NCI-H2081 treated with DMSO at 0.1 percent for 48 hours (cell line): Measurements from ENCODE around the gene SRPK3.
"Not testable (repeated sequence)": the region's sequence is repeated elsewhere in the genome, so short reads cannot be mapped to it uniquely, and the experiment has no call there.

ENCODE experiments used
- DNase-seq: peaks from one replicate; lab custom pipeline; 2025; lab: John Stamatoyannopoulos, UW

SRPK3 gene

GRCh38 chrX:153807976-153808375, 27.1 kb downstream of the SRPK3 start:
- DNase-seq = no peak

GRCh38 chrX:153812220-153812619, 31.4 kb downstream of the SRPK3 start:
- DNase-seq = no peak

- no peak for DNase-seq
Observed at GRCh38 chrX:153813161-153813560, 32.3 kb downstream of the SRPK3 start.

- DNase-seq = no peak
Observed at GRCh38 chrX:153814591-153815315, 33.9 kb downstream of the SRPK3 start.

- no peak for DNase-seq
Observed at GRCh38 chrX:153816831-153817690, 36.2 kb downstream of the SRPK3 start.

- DNase-seq = not testable (repeated sequence)
Observed at GRCh38 chrX:153818064-153818463, 37.2 kb downstream of the SRPK3 start.

GRCh38 chrX:153818571-153819383, 37.9 kb downstream of the SRPK3 start:
- no peak for DNase-seq

GRCh38 chrX:153819384-153820040, 38.7 kb downstream of the SRPK3 start:
- DNase-seq = no peak

- no peak for DNase-seq
Observed at GRCh38 chrX:153820601-153821000, 39.8 kb downstream of the SRPK3 start.

- no peak for DNase-seq
Observed at GRCh38 chrX:153821066-153821465, 40.2 kb downstream of the SRPK3 start.

- DNase-seq = no peak
Observed at GRCh38 chrX:153824348-153824747, 43.5 kb downstream of the SRPK3 start.

- DNase-seq = no peak
Observed at GRCh38 chrX:153825042-153825441, 44.2 kb downstream of the SRPK3 start.

GRCh38 chrX:153827016-153827415, 46.2 kb downstream of the SRPK3 start:
- no peak for DNase-seq

- DNase-seq = no peak
Observed at GRCh38 chrX:153827903-153828302, 47.1 kb downstream of the SRPK3 start.

GRCh38 chrX:153828308-153828707, 47.5 kb downstream of the SRPK3 start:
- no peak for DNase-seq

- no peak for DNase-seq
Observed at GRCh38 chrX:153828723-153829548, 48.1 kb downstream of the SRPK3 start.

- no peak for DNase-seq
Observed at GRCh38 chrX:153829549-153829798, 48.6 kb downstream of the SRPK3 start.

- DNase-seq = no peak
Observed at GRCh38 chrX:153829799-153830639, 49.2 kb downstream of the SRPK3 start, which contains the start of gene PDZD4. PDZD4 (minus strand) TSS chrX:153830544; CDS start chrX:153830298, 246 bp downstream.

- DNase-seq = no peak
Observed at GRCh38 chrX:153830640-153831428, 50.0 kb downstream of the SRPK3 start.
